ENCODE measurements around the gene SLC30A2.

DNA sequence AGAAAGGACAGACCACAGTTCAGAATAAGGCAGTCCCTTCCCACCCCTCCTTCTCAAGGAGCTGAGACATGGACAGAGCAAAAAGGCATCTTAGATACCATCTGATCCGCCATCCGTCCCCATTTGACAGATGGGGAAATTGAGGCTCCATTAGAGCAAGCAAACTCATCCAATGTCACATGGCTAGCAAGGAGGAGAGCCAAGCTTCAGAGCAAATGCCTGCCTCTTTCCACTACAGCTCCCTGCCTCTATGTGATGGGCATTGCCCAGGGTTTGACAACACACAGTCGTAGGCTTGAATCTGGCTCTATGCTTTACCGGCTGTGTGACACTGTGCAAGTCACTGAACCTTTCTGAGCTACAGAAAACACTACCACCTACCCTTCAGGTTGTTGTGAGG, 3.9 kb downstream of the SLC30A2 start:
- TF ChIP-seq POLR2A (IDR thresholded peaks at IDR 0.05; ENCODE audit: borderline replicate concordance, extremely low read depth, insufficient read depth, insufficient read length) (no peak), ZNF274 (IDR thresholded peaks at IDR 0.05; ENCODE audit: low read depth, low read length) (no peak), POLR2AphosphoS5 (IDR thresholded peaks at IDR 0.05; ENCODE audit: low read depth, low read length) (no peak), JUND (IDR thresholded peaks at IDR 0.05) (no peak), TCF7L2 (IDR thresholded peaks at IDR 0.05; ENCODE audit: borderline replicate concordance, extremely low read depth, insufficient read depth, insufficient read length) (no peak), EZH2 (IDR thresholded peaks at IDR 0.05) (no peak), RAD21 (IDR thresholded peaks at IDR 0.05; ENCODE audit: low read depth) (no peak), YY1 (IDR thresholded peaks at IDR 0.05; ENCODE audit: extremely low read depth, insufficient replicate concordance, low read depth, low read length) (no peak), SP1 (IDR thresholded peaks at IDR 0.05; ENCODE audit: low read depth) (no peak)
- TF ChIP-seq, protein P1, sequence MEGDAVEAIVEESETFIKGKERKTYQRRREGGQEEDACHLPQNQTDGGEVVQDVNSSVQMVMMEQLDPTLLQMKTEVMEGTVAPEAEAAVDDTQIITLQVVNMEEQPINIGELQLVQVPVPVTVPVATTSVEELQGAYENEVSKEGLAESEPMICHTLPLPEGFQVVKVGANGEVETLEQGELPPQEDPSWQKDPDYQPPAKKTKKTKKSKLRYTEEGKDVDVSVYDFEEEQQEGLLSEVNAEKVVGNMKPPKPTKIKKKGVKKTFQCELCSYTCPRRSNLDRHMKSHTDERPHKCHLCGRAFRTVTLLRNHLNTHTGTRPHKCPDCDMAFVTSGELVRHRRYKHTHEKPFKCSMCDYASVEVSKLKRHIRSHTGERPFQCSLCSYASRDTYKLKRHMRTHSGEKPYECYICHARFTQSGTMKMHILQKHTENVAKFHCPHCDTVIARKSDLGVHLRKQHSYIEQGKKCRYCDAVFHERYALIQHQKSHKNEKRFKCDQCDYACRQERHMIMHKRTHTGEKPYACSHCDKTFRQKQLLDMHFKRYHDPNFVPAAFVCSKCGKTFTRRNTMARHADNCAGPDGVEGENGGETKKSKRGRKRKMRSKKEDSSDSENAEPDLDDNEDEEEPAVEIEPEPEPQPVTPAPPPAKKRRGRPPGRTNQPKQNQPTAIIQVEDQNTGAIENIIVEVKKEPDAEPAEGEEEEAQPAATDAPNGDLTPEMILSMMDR (IDR thresholded peaks at IDR 0.05 in 2 of 3, conservative IDR thresholded peaks at IDR 0.05 in 1 of 3; ENCODE audit: borderline replicate concordance in 1 of 3, insufficient read depth in 1 of 3, low read depth in 2 of 3, low read length in 2 of 3), result no peak
- TF ChIP-seq, protein P2, sequence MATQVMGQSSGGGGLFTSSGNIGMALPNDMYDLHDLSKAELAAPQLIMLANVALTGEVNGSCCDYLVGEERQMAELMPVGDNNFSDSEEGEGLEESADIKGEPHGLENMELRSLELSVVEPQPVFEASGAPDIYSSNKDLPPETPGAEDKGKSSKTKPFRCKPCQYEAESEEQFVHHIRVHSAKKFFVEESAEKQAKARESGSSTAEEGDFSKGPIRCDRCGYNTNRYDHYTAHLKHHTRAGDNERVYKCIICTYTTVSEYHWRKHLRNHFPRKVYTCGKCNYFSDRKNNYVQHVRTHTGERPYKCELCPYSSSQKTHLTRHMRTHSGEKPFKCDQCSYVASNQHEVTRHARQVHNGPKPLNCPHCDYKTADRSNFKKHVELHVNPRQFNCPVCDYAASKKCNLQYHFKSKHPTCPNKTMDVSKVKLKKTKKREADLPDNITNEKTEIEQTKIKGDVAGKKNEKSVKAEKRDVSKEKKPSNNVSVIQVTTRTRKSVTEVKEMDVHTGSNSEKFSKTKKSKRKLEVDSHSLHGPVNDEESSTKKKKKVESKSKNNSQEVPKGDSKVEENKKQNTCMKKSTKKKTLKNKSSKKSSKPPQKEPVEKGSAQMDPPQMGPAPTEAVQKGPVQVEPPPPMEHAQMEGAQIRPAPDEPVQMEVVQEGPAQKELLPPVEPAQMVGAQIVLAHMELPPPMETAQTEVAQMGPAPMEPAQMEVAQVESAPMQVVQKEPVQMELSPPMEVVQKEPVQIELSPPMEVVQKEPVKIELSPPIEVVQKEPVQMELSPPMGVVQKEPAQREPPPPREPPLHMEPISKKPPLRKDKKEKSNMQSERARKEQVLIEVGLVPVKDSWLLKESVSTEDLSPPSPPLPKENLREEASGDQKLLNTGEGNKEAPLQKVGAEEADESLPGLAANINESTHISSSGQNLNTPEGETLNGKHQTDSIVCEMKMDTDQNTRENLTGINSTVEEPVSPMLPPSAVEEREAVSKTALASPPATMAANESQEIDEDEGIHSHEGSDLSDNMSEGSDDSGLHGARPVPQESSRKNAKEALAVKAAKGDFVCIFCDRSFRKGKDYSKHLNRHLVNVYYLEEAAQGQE (IDR thresholded peaks at IDR 0.05; ENCODE audit: low read depth), result no peak
- TF ChIP-seq, protein P3, sequence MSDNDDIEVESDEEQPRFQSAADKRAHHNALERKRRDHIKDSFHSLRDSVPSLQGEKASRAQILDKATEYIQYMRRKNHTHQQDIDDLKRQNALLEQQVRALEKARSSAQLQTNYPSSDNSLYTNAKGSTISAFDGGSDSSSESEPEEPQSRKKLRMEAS (IDR thresholded peaks at IDR 0.05), result no peak
